Lower lobe of right lung (tissue), 2 donors: ENCODE results near the gene APEH. TPM values are rescaled to one million over a fixed set of nuclear protein-coding genes. Genes with fewer than 3 reads are reported as not detected.

Experiments
- ATAC-seq, 2 donors: fragments of 200-7000 bp; cut with Tn5 transposase; one replicate each; pipeline ENCODE4 v1.9.1; 2020 to 2022; ENCODE audit warnings: mild to moderate bottlenecking in 2 of 2, moderate library complexity in 2 of 2
- DNase-seq: peaks from one replicate; pipeline ENCODE4 v3.0.0-alpha.2; 2020
- H3K27ac ChIP-seq: fragments of 200-600 bp; one replicate; pipeline ENCODE4 v1.8.0; 2022
- H3K27me3 ChIP-seq: fragments of 200-600 bp; one replicate; pipeline ENCODE4 v1.8.0; 2022; ENCODE audit warnings: low read depth
- H3K36me3 ChIP-seq: fragments of 200-600 bp; one replicate; pipeline ENCODE4 v1.8.0; 2022; ENCODE audit warnings: mild to moderate bottlenecking
- H3K4me1 ChIP-seq: fragments of 200-600 bp; one replicate; pipeline ENCODE4 v1.8.0; 2022
- H3K4me3 ChIP-seq: fragments of 200-600 bp; one replicate; pipeline ENCODE4 v1.8.0; 2022; ENCODE audit warnings: mild to moderate bottlenecking
- H3K9me3 ChIP-seq: fragments of 200-600 bp; one replicate; pipeline ENCODE4 v1.8.0; 2022
- intact Hi-C: fragments of 100-400 bp; cut with DNase I; formaldehyde crosslinking; loops from one replicate; pipeline ENCODE4 v1.11.0; 2022
- total RNA-seq: library from RNA; stranded (reverse); fragmentation: NEBNext Ultra II Directional; extraction: Animal tissue kit (Norgen Biotek cat#: 25700); gene quantifications from one replicate; pipeline ENCODE4 v1.2.1, GENCODE V29; 2021
- TF ChIP-seq, protein P1 (sequence below): fragments of 200-600 bp; IDR thresholded peaks from one replicate; pipeline ENCODE4 v1.8.0; 2022; ENCODE audit warnings: antibody characterized with exemption, mild to moderate bottlenecking
- donor health status: DM: no; HTN: yes; CAD: no; lungs with severe emphysema.

Gene APEH
- total RNA-seq, 1 donor from 2014 or later, result 83.4 TPM

DNA sequence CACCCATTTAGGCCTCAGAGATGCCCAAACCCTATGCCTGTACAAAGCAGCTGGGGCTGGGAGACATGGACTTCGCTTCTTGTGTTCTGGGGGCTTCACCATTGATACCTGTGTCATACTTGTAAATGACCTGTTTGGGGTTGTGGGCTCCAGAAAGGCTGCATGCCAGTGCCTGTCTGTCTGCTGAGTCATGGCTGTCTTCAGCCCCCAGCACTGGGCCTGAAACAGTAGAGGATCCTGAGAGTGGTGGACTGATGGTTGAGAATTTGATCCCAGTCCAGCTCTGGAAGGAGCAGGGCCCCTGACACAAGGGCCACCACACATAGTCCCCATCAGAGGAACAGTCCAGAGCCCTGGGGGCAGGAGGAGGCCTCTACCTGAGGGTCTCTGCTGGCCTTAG lies 24.6 kb upstream of the APEH start:
- Histone ChIP-seq H3K27me3 (no peaks in the 10 kb centered on the region), H3K9me3 (no peaks in the 10 kb centered on the region), H3K4me1 (no peaks in the 10 kb centered on the region), H3K4me3 (no peak overlapping the region), H3K27ac (no peak overlapping the region), H3K36me3 (no peaks in the 10 kb centered on the region)
- TF ChIP-seq, protein P1, sequence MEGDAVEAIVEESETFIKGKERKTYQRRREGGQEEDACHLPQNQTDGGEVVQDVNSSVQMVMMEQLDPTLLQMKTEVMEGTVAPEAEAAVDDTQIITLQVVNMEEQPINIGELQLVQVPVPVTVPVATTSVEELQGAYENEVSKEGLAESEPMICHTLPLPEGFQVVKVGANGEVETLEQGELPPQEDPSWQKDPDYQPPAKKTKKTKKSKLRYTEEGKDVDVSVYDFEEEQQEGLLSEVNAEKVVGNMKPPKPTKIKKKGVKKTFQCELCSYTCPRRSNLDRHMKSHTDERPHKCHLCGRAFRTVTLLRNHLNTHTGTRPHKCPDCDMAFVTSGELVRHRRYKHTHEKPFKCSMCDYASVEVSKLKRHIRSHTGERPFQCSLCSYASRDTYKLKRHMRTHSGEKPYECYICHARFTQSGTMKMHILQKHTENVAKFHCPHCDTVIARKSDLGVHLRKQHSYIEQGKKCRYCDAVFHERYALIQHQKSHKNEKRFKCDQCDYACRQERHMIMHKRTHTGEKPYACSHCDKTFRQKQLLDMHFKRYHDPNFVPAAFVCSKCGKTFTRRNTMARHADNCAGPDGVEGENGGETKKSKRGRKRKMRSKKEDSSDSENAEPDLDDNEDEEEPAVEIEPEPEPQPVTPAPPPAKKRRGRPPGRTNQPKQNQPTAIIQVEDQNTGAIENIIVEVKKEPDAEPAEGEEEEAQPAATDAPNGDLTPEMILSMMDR, result no peak
- ATAC-seq (no peak), DNase-seq (no peak)
- intact Hi-C loops, result no loop called here

DNA sequence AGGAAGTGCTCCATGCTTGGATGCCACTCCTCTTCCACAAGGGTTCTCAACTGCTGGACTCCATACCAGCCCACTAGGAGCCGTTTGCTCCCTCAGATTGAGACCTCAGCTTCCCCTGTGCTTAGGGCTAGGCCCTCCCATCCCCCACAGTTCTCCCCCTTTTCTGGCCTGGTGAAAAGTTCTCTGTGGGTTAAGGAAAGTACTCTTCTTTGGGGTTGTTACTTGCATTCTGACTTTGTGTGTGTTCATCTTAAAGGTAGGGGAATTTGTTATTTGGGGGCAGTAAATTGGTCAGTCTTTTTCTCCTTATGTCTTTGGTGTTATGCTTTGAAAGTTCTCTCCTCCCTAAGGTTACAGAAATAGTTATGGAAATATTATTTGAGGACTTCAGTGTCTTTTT lies 24.0 kb upstream of the APEH start:
- no peaks in the 10 kb centered on the region for H3K36me3 ChIP-seq
- no peak overlapping the region for H3K27ac ChIP-seq
- TF ChIP-seq, protein P1, result no peak
- ATAC-seq, result no peak
- no peaks in the 10 kb centered on the region for H3K27me3 ChIP-seq
- no peaks in the 10 kb centered on the region for H3K4me1 ChIP-seq
- no peak overlapping the region for H3K4me3 ChIP-seq
- no peaks in the 10 kb centered on the region for H3K9me3 ChIP-seq
- intact Hi-C loops, result no loop called here
- no peak for DNase-seq

DNA sequence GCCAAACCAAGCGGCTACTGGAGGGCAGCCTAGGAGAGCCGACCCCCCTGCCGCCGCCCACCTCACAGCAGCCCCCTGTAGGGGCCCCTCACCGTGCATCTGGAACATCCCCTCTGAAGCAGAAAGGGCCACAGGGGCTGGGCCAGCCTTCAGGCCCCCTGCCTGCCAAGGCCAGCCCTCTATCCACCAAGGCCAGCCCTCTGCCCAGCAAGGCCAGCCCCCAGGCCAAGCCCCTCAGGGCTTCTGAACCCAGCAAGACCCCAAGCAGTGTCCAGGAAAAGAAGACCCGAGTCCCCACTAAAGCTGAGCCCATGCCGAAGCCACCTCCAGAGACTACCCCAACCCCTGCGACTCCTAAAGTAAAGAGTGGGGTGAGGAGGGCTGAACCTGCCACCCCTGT lies 23.5 kb upstream of the APEH start:
- TF ChIP-seq, protein P1, result no peak
- no peaks in the 10 kb centered on the region for H3K4me1 ChIP-seq
- no peaks in the 10 kb centered on the region for H3K9me3 ChIP-seq
- H3K27me3 ChIP-seq, result no peaks in the 10 kb centered on the region
- DNase-seq (no peak), ATAC-seq (no peak)
- intact Hi-C loops, result no loop called here
- H3K4me3 ChIP-seq, result no peak overlapping the region
- no peak overlapping the region for H3K27ac ChIP-seq
- no peaks in the 10 kb centered on the region for H3K36me3 ChIP-seq

DNA sequence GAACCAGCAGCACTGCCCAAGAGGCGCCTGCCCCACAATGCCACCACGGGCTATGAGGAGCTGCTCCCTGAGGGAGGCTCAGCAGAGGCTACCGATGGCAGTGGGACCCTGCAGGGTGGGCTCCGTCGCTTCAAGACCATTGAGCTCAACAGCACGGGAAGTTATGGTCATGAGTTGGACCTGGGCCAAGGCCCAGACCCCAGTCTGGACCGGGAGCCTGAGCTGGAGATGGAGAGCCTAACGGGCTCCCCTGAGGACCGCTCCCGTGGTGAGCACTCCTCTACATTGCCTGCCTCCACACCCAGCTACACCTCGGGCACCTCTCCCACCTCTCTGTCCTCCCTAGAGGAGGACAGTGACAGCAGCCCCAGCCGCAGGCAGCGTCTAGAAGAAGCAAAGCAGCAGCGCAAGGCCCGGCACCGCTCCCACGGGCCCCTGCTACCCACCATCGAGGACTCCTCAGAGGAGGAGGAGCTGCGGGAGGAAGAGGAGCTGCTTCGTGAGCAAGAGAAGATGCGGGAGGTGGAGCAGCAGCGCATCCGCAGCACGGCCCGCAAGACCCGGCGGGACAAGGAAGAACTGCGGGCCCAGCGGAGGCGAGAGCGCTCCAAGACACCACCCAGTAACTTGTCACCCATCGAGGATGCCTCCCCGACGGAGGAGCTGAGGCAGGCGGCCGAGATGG lies 21.8 kb upstream of the APEH start:
- H3K27ac ChIP-seq, result no peak overlapping the region
- TF ChIP-seq, protein P1, result no peak
- no peak overlapping the region for H3K4me3 ChIP-seq
- no peak for ATAC-seq
- no peaks in the 10 kb centered on the region for H3K4me1 ChIP-seq
- H3K36me3 ChIP-seq, result no peaks in the 10 kb centered on the region
- DNase-seq, result no peak
- intact Hi-C loops, result no loop called here
- H3K9me3 ChIP-seq, result no peaks in the 10 kb centered on the region
- no peaks in the 10 kb centered on the region for H3K27me3 ChIP-seq

DNA sequence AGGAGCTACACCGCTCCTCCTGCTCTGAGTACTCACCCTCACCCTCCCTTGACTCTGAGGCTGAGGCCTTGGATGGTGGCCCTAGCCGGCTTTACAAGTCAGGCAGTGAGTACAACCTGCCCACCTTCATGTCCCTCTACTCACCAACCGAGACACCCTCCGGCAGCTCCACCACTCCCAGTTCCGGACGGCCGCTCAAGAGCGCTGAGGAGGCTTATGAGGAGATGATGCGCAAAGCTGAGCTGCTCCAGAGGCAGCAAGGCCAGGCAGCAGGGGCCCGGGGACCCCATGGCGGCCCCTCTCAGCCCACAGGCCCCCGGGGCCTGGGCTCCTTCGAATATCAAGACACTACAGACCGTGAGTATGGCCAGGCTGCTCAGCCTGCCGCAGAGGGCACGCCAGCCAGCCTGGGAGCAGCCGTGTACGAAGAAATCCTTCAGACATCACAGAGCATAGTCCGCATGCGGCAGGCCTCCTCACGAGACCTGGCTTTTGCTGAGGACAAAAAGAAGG lies 21.2 kb upstream of the APEH start:
- no peaks in the 10 kb centered on the region for H3K9me3 ChIP-seq
- H3K27ac ChIP-seq, result no peak overlapping the region
- TF ChIP-seq, protein P1, result no peak
- no peak for DNase-seq
- ATAC-seq, result no peak
- H3K4me3 ChIP-seq, result no peak overlapping the region
- H3K4me1 ChIP-seq, result no peaks in the 10 kb centered on the region
- no peaks in the 10 kb centered on the region for H3K36me3 ChIP-seq
- intact Hi-C loops, result no loop called here
- no peaks in the 10 kb centered on the region for H3K27me3 ChIP-seq
